PC-9 (cell line): ENCODE data around the gene MRPL18.

Source experiments
- CTCF ChIP-seq: fragments of 200-600 bp; sonication (generic); conservative IDR thresholded peaks from 2 replicates; pipeline ENCODE4 v1.6.1; 2017; ENCODE audit warnings: mixed run types, antibody characterized with exemption, mild to moderate bottlenecking, moderate library complexity
- EZH2 ChIP-seq: fragments of 200-600 bp; sonication (generic); IDR thresholded peaks from 2 replicates; pipeline ENCODE4 v1.8.0; 2017; ENCODE audit warnings: antibody characterized with exemption, low read depth

DNA sequence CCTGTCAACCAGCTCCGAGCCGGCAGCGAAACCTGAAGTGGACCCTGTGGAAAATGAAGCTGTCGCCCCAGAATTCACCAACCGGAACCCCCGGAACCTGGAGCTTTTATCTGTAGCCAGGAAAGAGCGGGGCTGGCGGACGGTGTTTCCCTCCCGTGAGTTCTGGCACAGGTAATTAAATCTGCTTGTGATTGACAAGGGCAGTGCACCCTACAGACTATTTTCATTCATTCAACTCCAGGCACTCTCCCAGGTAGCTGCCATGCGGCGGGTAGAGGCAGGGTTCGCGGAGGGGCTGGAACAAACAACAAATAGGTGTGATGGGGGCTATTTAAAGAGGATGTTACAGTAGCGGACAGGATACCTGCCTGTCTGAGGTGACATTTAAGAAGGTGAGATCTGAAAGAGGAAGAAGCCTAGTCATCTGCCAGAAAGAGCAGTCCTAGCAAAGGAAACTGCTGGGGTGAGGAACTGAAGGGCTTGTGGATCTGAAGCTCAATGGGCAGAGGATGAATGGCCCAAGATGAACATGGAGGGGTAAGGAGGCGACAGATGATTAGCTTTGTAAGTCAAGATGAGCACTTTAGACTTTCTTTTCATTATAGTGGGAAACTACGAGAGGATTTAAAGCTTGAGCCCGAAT, 810 bp downstream of the MRPL18 start:
- TF ChIP-seq CTCF (no peak), EZH2 (no peak)
